ENCODE data around the gene RNF43.

Gene RNF43

GRCh38 chr17:58432806-58433573, 15.7 kb upstream of the RNF43 start:
- no peak for DNase-seq (ENCODE audit: extremely low read depth, low read depth)
- no peak for TF ChIP-seq CTCF (IDR thresholded peaks at IDR 0.05; ENCODE audit: low read depth, low read length)

GRCh38 chr17:58427807-58428206, 10.5 kb upstream of the RNF43 start:
- TF ChIP-seq CTCF (IDR thresholded peaks at IDR 0.05; ENCODE audit: low read depth, low read length), result no peak
- no peak for DNase-seq (ENCODE audit: extremely low read depth, low read depth)

GRCh38 chr17:58421711-58422110, 4.4 kb upstream of the RNF43 start:
- no peak for TF ChIP-seq CTCF (IDR thresholded peaks at IDR 0.05; ENCODE audit: low read depth, low read length)
- DNase-seq (ENCODE audit: extremely low read depth, low read depth), result no peak

DNA sequence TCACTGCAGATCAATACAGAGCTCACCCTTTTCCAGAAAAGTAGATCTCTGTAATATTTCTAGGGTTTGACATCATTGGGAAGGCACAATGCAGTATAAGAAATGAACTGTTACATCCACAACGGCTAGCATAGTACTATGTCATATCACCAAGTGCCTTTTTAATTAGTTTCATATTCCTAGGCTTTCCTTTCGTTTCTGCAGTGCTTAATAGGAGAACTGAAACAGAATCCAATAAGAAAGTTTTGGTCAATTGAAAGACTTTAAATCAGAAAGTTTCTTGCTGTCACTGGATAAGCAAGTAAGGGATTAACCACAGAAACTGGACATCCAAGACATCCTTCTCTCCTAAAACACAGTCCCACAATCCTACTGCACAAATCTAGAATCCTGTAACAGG, 3.5 kb upstream of the RNF43 start:
- TF ChIP-seq CTCF (IDR thresholded peaks at IDR 0.05; ENCODE audit: low read depth, low read length), result no peak
- DNase-seq (ENCODE audit: extremely low read depth, low read depth), result no peak

DNA sequence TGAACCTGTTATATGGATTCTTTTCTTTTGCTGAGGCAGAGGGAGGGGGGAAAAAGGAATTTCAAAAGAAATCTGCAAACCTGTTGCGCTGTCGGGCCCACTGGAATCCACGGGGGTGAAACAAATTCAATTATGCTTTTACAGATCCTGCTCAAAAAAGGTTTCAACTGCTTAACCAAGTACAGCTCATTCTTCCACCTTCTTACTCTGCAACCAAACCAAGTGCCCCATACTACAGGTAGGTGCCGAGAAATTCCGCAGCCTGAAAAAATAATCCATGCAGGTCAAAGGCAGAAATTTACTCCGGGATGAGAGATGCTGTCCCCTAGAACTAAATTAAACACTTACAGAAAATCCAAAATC, 416 bp downstream of the RNF43 start:
- DNase-seq (ENCODE audit: extremely low read depth, low read depth), result no peak
- TF ChIP-seq CTCF (IDR thresholded peaks at IDR 0.05; ENCODE audit: low read depth, low read length), result no peak

DNA sequence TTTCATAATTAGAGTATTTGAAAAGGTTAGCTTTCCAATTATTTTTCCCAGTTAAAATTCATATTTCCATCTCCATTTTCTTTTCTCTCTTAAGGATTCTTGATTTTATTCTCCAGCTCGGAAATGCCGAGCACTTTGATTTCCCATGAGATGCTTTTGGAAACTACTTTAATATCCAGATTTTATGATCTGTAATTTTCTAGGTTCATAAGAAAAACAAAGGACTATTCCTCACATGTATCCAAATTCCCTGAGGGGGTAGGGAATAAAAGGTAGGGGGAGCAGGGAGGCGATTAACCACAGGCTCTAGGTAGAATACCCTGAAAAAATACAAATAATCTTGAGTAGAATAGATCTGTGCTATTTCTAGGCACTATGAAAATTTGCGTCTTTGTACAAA, 938 bp downstream of the RNF43 start:
- no peak for DNase-seq (ENCODE audit: extremely low read depth, low read depth)
- no peak for TF ChIP-seq CTCF (IDR thresholded peaks at IDR 0.05; ENCODE audit: low read depth, low read length)

- DNase-seq (ENCODE audit: extremely low read depth, low read depth), result no peak
- no peak for TF ChIP-seq CTCF (IDR thresholded peaks at IDR 0.05; ENCODE audit: low read depth, low read length)
Measured at GRCh38 chr17:58415371-58416055, 1.8 kb downstream of the RNF43 start.

Measured in AG09319 (cell line).